ENCODE measurements around the gene HMGXB3. TPM values are rescaled to one million over a fixed set of nuclear protein-coding genes. Genes with fewer than 3 reads are reported as not detected.

The HMGXB3 gene
- total RNA-seq, 1 experiment from 2014 or later, result 67.8 TPM

GRCh38 chr5:150022158-150022531 is 21.6 kb downstream of the HMGXB3 start:
- Mint-ChIP-seq H3K9me3 (ENCODE audit: unreplicated experiment) (no peaks in the 10 kb centered on the region), H3K27ac (ENCODE audit: low read depth, unreplicated experiment) (peak overlapping the region; percentile 89), H3K4me3 (ENCODE audit: unreplicated experiment) (peak overlapping the region; percentile 63), H3K36me3 (ENCODE audit: insufficient read depth, unreplicated experiment) (peaks cover 92% of the 10 kb centered on the region), H3K4me1 (ENCODE audit: insufficient read depth, unreplicated experiment) (peaks cover 49% of the 10 kb centered on the region), H3K27me3 (ENCODE audit: insufficient read depth, unreplicated experiment) (no peaks in the 10 kb centered on the region)
- CTCF ChIA-PET, result interaction anchor here (0.5 to 2.3 kb wide), 23 partner anchors 9 to 429 kb away, joined by 3 to 11 read pairs (median 4); partner anchors contain the start of gene TIGD6
- no peak for TF ChIP-seq CTCF (IDR thresholded peaks at IDR 0.05; ENCODE audit: unreplicated experiment)
- intact Hi-C loops (cut with micrococcal nuclease), result loop anchor here (1.0 to 2.0 kb wide), 2 partner anchors 15 to 21 kb away; no protein-coding TSS in a partner anchor
- peak; percentile 98 for DNase-seq (ENCODE audit: unreplicated experiment)
- POLR2A ChIA-PET, result interaction anchor here (0.5 to 4.6 kb wide), 21 partner anchors 9 to 677 kb away, joined by 3 to 104 read pairs (median 6); partner anchors contain the start of genes GRPEL2, HMGXB3 and TIGD6
- BruUV-seq (replicated peaks), result no TSS peak

- Mint-ChIP-seq H3K27me3 (ENCODE audit: insufficient read depth, unreplicated experiment) (no peaks in the 10 kb centered on the region), H3K4me1 (ENCODE audit: insufficient read depth, unreplicated experiment) (peaks cover 43% of the 10 kb centered on the region), H3K9me3 (ENCODE audit: unreplicated experiment) (no peaks in the 10 kb centered on the region), H3K4me3 (ENCODE audit: unreplicated experiment) (peak overlapping the region; percentile 63), H3K36me3 (ENCODE audit: insufficient read depth, unreplicated experiment) (peaks cover 92% of the 10 kb centered on the region), H3K27ac (ENCODE audit: low read depth, unreplicated experiment) (peak overlapping the region; percentile 89)
- TF ChIP-seq CTCF (IDR thresholded peaks at IDR 0.05; ENCODE audit: unreplicated experiment), result no peak
- no peak for DNase-seq (ENCODE audit: unreplicated experiment)
- intact Hi-C loops (cut with micrococcal nuclease), result loop anchor here (1.0 to 2.0 kb wide), 2 partner anchors 14 to 21 kb away; no protein-coding TSS in a partner anchor
- BruUV-seq (replicated peaks), result no TSS peak
- ChIA-PET POLR2A (interaction anchor here (0.5 to 4.6 kb wide), 19 partner anchors 9 to 1230 kb away, joined by 3 to 104 read pairs (median 6); partner anchors contain the start of genes GM2A, GRPEL2, HMGXB3 and TIGD6), CTCF (interaction anchor here (0.6 to 2.3 kb wide), 21 partner anchors 8 to 501 kb away, joined by 3 to 11 read pairs (median 4); partner anchors contain the start of gene TIGD6)
Observed at GRCh38 chr5:150022681-150023080, 22.1 kb downstream of the HMGXB3 start.

- Mint-ChIP-seq H3K4me1 (ENCODE audit: insufficient read depth, unreplicated experiment) (peaks cover 41% of the 10 kb centered on the region), H3K9me3 (ENCODE audit: unreplicated experiment) (no peaks in the 10 kb centered on the region), H3K27me3 (ENCODE audit: insufficient read depth, unreplicated experiment) (no peaks in the 10 kb centered on the region), H3K4me3 (ENCODE audit: unreplicated experiment) (peak overlapping the region; percentile 63), H3K27ac (ENCODE audit: low read depth, unreplicated experiment) (peak overlapping the region; percentile 89), H3K36me3 (ENCODE audit: insufficient read depth, unreplicated experiment) (peaks cover 92% of the 10 kb centered on the region)
- no peak for TF ChIP-seq CTCF (IDR thresholded peaks at IDR 0.05; ENCODE audit: unreplicated experiment)
- intact Hi-C loops (cut with micrococcal nuclease), result loop anchor here (2.0 kb wide), 1 partner anchor 14 kb away; no protein-coding TSS in a partner anchor
- ChIA-PET POLR2A (interaction anchor here (0.8 to 4.6 kb wide), 13 partner anchors 8 to 1230 kb away, joined by 3 to 104 read pairs (median 9); partner anchors contain the start of genes GM2A, HMGXB3 and TIGD6), CTCF (interaction anchor here (0.6 to 2.3 kb wide), 12 partner anchors 8 to 501 kb away, joined by 3 to 11 read pairs (median 4); no protein-coding TSS in a partner anchor)
- BruUV-seq (replicated peaks), result no TSS peak
- no peak for DNase-seq (ENCODE audit: unreplicated experiment)
Observed at GRCh38 chr5:150023136-150023535, 22.6 kb downstream of the HMGXB3 start.

- CTCF ChIA-PET, result no interaction called here
- H3K9me3 Mint-ChIP-seq (ENCODE audit: unreplicated experiment), result no peaks in the 10 kb centered on the region
- DNase-seq (ENCODE audit: unreplicated experiment), result no peak
- no TSS peak for BruUV-seq (replicated peaks)
- peaks cover 34% of the 10 kb centered on the region for H3K4me1 Mint-ChIP-seq (ENCODE audit: insufficient read depth, unreplicated experiment)
- H3K27ac Mint-ChIP-seq (ENCODE audit: low read depth, unreplicated experiment), result no peak overlapping the region
- POLR2A ChIA-PET, result interaction anchor here (1.1 to 4.2 kb wide), 2 partner anchors 11 to 15 kb away, joined by 3 to 66 read pairs; no protein-coding TSS in a partner anchor
- H3K4me3 Mint-ChIP-seq (ENCODE audit: unreplicated experiment), result no peak overlapping the region
- H3K36me3 Mint-ChIP-seq (ENCODE audit: insufficient read depth, unreplicated experiment), result peaks cover 89% of the 10 kb centered on the region
- no peak for TF ChIP-seq CTCF (IDR thresholded peaks at IDR 0.05; ENCODE audit: unreplicated experiment)
- intact Hi-C loops (cut with micrococcal nuclease), result no loop called here
- no peaks in the 10 kb centered on the region for H3K27me3 Mint-ChIP-seq (ENCODE audit: insufficient read depth, unreplicated experiment)
Observed at GRCh38 chr5:150024346-150024984, 23.9 kb downstream of the HMGXB3 start.
